Epithelial cell of proximal tubule (primary cell): Measurements from ENCODE around the gene SLC24A3. TPM values are rescaled to one million over a fixed set of nuclear protein-coding genes. Genes with fewer than 3 reads are reported as not detected.

Source experiments
- DNase-seq: peaks from one replicate; pipeline ENCODE4 v3.0.0-alpha.2; 2011; ENCODE audit warnings: low read depth
- H3K4me3 ChIP-seq: 2 replicates; pipeline ENCODE4 v1.5.1; 2011; ENCODE audit warnings: low read depth, mild to moderate bottlenecking, low read length
- CTCF ChIP-seq: conservative IDR thresholded peaks from 2 replicates; pipeline ENCODE4 v1.5.1; 2012; ENCODE audit warnings: low read depth, mild to moderate bottlenecking, low read length
- total RNA-seq: library from RNA; depleted of rRNA; stranded (reverse); fragments of >200 nt; gene quantifications from 2 replicates; pipeline ENCODE4 v1.2.3, GENCODE V29; 2015

Gene SLC24A3
- total RNA-seq, 1 donor from 2014 or later: not detected

- DNase-seq: no peak
- no peak for TF ChIP-seq CTCF
- H3K4me3 ChIP-seq: no peak overlapping the region
Observed at GRCh38 chr20:19679900-19680495, 467.6 kb downstream of the SLC24A3 start.

GRCh38 chr20:19682249-19682648 is 469.8 kb downstream of the SLC24A3 start:
- no peak for DNase-seq
- TF ChIP-seq CTCF: no peak
- H3K4me3 ChIP-seq: no peak overlapping the region

- H3K4me3 ChIP-seq: no peak overlapping the region
- no peak for TF ChIP-seq CTCF
- no peak for DNase-seq
Observed at GRCh38 chr20:19683188-19683587, 470.7 kb downstream of the SLC24A3 start.

GRCh38 chr20:19683822-19684221 is 471.4 kb downstream of the SLC24A3 start:
- no peak for DNase-seq
- TF ChIP-seq CTCF: no peak
- no peak overlapping the region for H3K4me3 ChIP-seq

- DNase-seq: peak; percentile 80
- no peak overlapping the region for H3K4me3 ChIP-seq
- peak; percentile 86 for TF ChIP-seq CTCF
Observed at GRCh38 chr20:19688031-19688806, 475.8 kb downstream of the SLC24A3 start.

GRCh38 chr20:19690462-19690861 is 478.0 kb downstream of the SLC24A3 start:
- H3K4me3 ChIP-seq: no peak overlapping the region
- DNase-seq: no peak
- no peak for TF ChIP-seq CTCF

GRCh38 chr20:19691125-19691524 is 478.7 kb downstream of the SLC24A3 start:
- H3K4me3 ChIP-seq: no peak overlapping the region
- DNase-seq: no peak
- TF ChIP-seq CTCF: no peak
